Measurements from ENCODE around the gene RNF111.

The RNF111 gene

DNA sequence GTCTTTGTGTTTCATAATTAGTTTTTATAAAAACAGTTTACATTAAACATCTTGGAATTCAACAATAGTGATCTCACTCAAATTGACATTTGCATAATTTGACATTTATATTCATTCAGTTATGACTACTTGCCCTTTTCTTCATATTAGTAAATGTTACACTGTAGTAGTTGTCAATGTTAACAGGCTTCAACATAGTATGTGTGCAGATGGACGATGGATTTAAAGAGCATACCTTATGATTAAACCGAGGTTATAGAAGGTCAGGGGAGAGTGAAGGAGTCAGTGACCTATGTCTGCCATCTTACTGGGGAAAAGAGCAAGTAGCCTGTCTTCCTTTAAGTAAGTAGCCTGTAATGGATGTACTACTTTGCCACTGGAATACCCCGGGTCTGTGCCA, 109.0 kb downstream of the RNF111 start:
- no peaks in the 10 kb centered on the region for H3K9me3 ChIP-seq (ENCODE audit: control insufficient read depth in 1 of 2, low read length in 2 of 2)
- no peak overlapping the region for H3K9ac ChIP-seq (ENCODE audit: low read depth in 1 of 2, low read length in 2 of 2)
- no peak overlapping the region for H3K27ac ChIP-seq (ENCODE audit: low read depth, low read length)
- H3K36me3 ChIP-seq (ENCODE audit: control insufficient read depth in 1 of 2, insufficient read depth in 2 of 2, low read length in 2 of 2) = peaks cover 30 to 46% of the 10 kb centered on the region in 2 donors
- no peak overlapping the region for H3K4me3 ChIP-seq (ENCODE audit: low read depth in 1 of 2, low read length in 2 of 2)
- no peaks in the 10 kb centered on the region for H3K4me1 ChIP-seq (ENCODE audit: control insufficient read depth in 1 of 2, insufficient read depth in 2 of 2, low read length in 2 of 2)
- H3K27me3 ChIP-seq (ENCODE audit: control insufficient read depth in 1 of 2, insufficient read depth in 2 of 2, low read length in 2 of 2) = no peaks in the 10 kb centered on the region

DNA sequence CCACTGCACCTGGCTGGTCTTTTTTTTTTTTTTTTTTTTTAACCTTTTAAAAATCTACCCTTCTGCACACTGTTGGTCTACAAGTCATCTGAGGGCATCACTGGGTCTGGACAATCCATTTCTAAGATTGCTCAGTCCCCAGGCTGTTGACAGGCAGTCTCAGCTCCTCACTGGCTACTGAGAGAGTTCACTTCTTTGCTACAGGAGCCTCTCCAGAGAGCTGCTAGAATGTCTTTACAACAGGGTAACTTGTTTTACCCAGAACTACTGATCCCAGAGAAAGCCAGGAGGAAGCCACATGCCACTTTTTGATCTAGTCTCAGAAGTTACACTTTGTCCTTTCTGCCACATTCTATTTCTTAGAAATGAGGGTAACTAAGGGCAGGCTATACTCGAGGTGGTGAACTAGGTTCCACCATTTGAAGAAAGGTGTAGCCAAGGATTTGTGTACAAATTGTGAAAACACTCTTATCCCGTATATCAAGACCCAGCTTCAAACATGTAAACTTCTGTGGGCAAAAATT, 111.8 kb downstream of the RNF111 start:
- H3K27me3 ChIP-seq (ENCODE audit: control insufficient read depth in 1 of 2, insufficient read depth in 2 of 2, low read length in 2 of 2) = no peaks in the 10 kb centered on the region
- H3K4me3 ChIP-seq (ENCODE audit: low read depth in 1 of 2, low read length in 2 of 2) = no peak overlapping the region
- H3K9ac ChIP-seq (ENCODE audit: low read depth in 1 of 2, low read length in 2 of 2) = no peak overlapping the region
- peaks cover 0 to under 1% of the 10 kb centered on the region in 2 donors for H3K4me1 ChIP-seq (ENCODE audit: control insufficient read depth in 1 of 2, insufficient read depth in 2 of 2, low read length in 2 of 2)
- no peak overlapping the region for H3K27ac ChIP-seq (ENCODE audit: low read depth, low read length)
- peaks cover 21 to 26% of the 10 kb centered on the region in 2 donors for H3K36me3 ChIP-seq (ENCODE audit: control insufficient read depth in 1 of 2, insufficient read depth in 2 of 2, low read length in 2 of 2)
- no peaks in the 10 kb centered on the region for H3K9me3 ChIP-seq (ENCODE audit: control insufficient read depth in 1 of 2, low read length in 2 of 2)

DNA sequence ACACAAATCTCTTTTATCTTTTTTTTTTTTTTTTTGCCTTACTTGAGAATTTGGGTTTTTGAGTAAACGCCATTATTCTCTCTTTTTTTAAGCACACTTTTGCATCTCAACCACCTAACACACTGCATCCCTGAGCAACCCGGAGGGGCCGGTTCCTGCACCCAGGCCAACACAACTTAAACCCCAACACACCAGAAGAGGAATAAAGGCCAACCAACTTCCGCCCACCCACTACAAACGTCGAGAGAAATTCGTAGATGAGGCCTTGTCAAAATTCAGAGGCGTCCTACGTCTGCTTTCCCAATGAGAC, 117.1 kb downstream of the RNF111 start:
- Histone ChIP-seq H3K4me3 (ENCODE audit: low read depth in 1 of 2, low read length in 2 of 2) (peak overlapping the region; percentile 88 to 90), H3K9ac (ENCODE audit: low read depth in 1 of 2, low read length in 2 of 2) (peak overlapping the region; percentile 70 to 74), H3K4me1 (ENCODE audit: control insufficient read depth in 1 of 2, insufficient read depth in 2 of 2, low read length in 2 of 2) (peaks cover 0 to 9% of the 10 kb centered on the region in 2 donors), H3K27me3 (ENCODE audit: control insufficient read depth in 1 of 2, insufficient read depth in 2 of 2, low read length in 2 of 2) (no peaks in the 10 kb centered on the region), H3K9me3 (ENCODE audit: control insufficient read depth in 1 of 2, low read length in 2 of 2) (no peaks in the 10 kb centered on the region), H3K36me3 (ENCODE audit: control insufficient read depth in 1 of 2, insufficient read depth in 2 of 2, low read length in 2 of 2) (peaks cover 4 to 5% of the 10 kb centered on the region in 2 donors), H3K27ac (ENCODE audit: low read depth, low read length) (no peak overlapping the region)

DNA sequence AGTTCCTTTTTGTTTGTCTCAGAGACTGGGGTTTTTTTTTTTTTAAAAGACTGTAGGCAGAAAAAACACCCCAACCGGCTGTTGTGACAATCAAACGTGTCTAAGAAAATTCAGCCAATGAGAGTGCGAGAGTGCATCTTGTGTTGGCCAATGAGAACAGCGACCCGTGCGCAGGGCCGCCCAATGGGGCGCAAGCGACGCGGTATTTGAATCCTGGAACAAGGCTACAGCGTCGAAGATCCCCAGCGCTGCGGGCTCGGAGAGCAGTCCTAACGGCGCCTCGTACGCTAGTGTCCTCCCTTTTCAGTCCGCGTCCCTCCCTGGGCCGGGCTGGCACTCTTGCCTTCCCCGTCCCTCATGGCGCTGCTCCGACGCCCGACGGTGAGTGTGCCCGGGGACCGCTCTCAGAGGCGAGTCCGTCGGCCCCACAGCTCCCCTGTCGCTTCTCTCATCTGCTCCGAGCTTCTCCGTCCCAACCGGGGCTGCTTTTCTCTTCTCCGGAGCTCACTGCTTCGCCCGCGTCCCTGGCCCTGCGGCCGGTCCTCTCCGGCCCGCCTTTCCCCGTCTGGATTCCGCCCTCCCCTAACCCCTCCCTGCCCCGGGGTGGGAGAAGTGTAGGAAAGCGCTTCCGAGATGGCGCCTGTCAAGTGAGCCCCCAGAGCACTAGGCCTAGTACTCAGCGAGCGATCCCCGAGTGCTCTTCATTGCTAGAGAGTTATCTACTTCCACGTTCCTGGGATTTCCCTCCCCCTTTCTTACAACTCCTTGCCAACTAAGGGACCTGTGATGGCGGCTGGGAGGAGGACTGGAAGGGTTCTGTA, 117.7 kb downstream of the RNF111 start, which contains the start of gene CCNB2:
CCNB2 (plus strand) TSS at position 235 of the 821 bp plus-strand sequence; CDS start at position 358, 123 bp downstream.
- H3K9ac ChIP-seq (ENCODE audit: low read depth in 1 of 2, low read length in 2 of 2) = peak within 1 kb of the TSS; percentile 70 to 74

DNA sequence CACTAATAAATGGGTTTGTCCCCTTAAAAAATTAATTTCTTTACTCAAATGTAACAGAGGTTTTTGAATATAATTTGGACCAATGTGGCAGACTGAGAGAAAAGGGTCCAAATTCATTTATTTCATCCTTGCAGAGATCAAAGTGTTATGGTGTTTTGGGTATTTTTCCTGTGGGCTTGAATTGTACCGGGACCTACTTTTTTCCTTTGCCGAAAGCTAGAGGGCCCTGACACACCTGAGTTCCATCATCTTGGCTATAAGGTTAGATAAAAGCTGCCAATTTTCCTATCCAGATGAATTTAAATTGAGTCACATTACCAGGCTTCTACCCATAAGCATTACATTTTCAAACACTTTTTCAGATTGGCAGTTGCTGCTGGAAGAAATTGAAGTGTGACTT, 118.4 kb downstream of the RNF111 start:
- peak overlapping the region in 1 of 2 donors; percentile 70 for H3K9ac ChIP-seq (ENCODE audit: low read depth in 1 of 2, low read length in 2 of 2)
- H3K9me3 ChIP-seq (ENCODE audit: control insufficient read depth in 1 of 2, low read length in 2 of 2) = no peaks in the 10 kb centered on the region
- H3K4me3 ChIP-seq (ENCODE audit: low read depth in 1 of 2, low read length in 2 of 2) = peak overlapping the region; percentile 88 to 90
- no peak overlapping the region for H3K27ac ChIP-seq (ENCODE audit: low read depth, low read length)
- peaks cover 0 to 9% of the 10 kb centered on the region in 2 donors for H3K4me1 ChIP-seq (ENCODE audit: control insufficient read depth in 1 of 2, insufficient read depth in 2 of 2, low read length in 2 of 2)
- no peaks in the 10 kb centered on the region for H3K27me3 ChIP-seq (ENCODE audit: control insufficient read depth in 1 of 2, insufficient read depth in 2 of 2, low read length in 2 of 2)
- peaks cover 0 to 4% of the 10 kb centered on the region in 2 donors for H3K36me3 ChIP-seq (ENCODE audit: control insufficient read depth in 1 of 2, insufficient read depth in 2 of 2, low read length in 2 of 2)

More for the DNA sequence above, 117.7 kb downstream of the RNF111 start, which contains the start of gene CCNB2:
- Histone ChIP-seq H3K27ac (ENCODE audit: low read depth, low read length) (no peak within 1 kb of the TSS), H3K27me3 (ENCODE audit: control insufficient read depth in 1 of 2, insufficient read depth in 2 of 2, low read length in 2 of 2) (no peaks in the 10 kb centered on the region), H3K36me3 (ENCODE audit: control insufficient read depth in 1 of 2, insufficient read depth in 2 of 2, low read length in 2 of 2) (peaks cover 3 to 4% of the 10 kb centered on the region in 2 donors), H3K9me3 (ENCODE audit: control insufficient read depth in 1 of 2, low read length in 2 of 2) (no peaks in the 10 kb centered on the region), H3K4me1 (ENCODE audit: control insufficient read depth in 1 of 2, insufficient read depth in 2 of 2, low read length in 2 of 2) (peaks cover 0 to 9% of the 10 kb centered on the region in 2 donors), H3K4me3 (ENCODE audit: low read depth in 1 of 2, low read length in 2 of 2) (peak within 1 kb of the TSS; percentile 88 to 90)

DNA sequence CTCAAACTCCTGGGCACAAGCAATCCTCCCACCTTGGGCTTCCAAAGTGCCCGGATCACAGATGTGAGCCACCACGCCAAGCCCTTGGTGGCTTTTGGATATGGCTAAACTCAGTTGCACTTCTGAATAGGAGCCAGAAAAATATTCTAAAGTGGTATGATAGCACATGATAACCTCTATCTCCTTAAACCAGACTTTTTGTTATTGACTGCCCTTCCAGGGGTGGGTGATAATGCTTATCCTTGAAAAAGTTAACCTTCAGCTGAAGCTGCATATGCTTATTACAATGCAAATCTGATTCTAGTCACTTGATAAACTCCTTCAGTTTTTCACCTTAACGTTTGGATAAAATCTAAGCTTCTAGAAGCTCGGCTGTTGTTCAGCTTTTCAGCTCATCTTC, 123.8 kb downstream of the RNF111 start:
- Histone ChIP-seq H3K9me3 (ENCODE audit: control insufficient read depth in 1 of 2, low read length in 2 of 2) (no peaks in the 10 kb centered on the region), H3K36me3 (ENCODE audit: control insufficient read depth in 1 of 2, insufficient read depth in 2 of 2, low read length in 2 of 2) (peaks cover 0 to 16% of the 10 kb centered on the region in 2 donors), H3K4me1 (ENCODE audit: control insufficient read depth in 1 of 2, insufficient read depth in 2 of 2, low read length in 2 of 2) (no peaks in the 10 kb centered on the region), H3K9ac (ENCODE audit: low read depth in 1 of 2, low read length in 2 of 2) (no peak overlapping the region), H3K4me3 (ENCODE audit: low read depth in 1 of 2, low read length in 2 of 2) (no peak overlapping the region), H3K27me3 (ENCODE audit: control insufficient read depth in 1 of 2, insufficient read depth in 2 of 2, low read length in 2 of 2) (no peaks in the 10 kb centered on the region), H3K27ac (ENCODE audit: low read depth, low read length) (no peak overlapping the region)

DNA sequence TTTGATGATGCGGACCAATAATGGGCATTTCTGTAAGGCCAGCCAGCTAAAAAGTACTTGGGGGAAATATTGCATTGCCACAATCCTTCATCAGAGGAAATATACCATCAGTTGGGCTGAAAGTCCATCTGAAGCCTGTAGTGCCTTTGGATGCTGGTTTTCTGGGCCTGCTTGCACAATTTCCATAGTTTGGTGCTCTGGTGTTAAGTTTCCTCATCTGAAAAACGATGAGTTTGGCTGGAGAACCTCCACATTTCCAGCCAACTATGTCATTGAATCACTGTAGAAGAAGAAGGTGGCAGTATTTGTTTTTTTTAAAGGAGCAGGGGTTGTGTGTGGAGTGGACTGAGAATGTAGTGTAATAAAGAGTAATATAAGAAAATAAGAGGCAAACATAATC, 127.6 kb downstream of the RNF111 start:
- no peak overlapping the region for H3K27ac ChIP-seq (ENCODE audit: low read depth, low read length)
- H3K9me3 ChIP-seq (ENCODE audit: control insufficient read depth in 1 of 2, low read length in 2 of 2) = no peaks in the 10 kb centered on the region
- H3K27me3 ChIP-seq (ENCODE audit: control insufficient read depth in 1 of 2, insufficient read depth in 2 of 2, low read length in 2 of 2) = no peaks in the 10 kb centered on the region
- H3K9ac ChIP-seq (ENCODE audit: low read depth in 1 of 2, low read length in 2 of 2) = no peak overlapping the region
- H3K4me3 ChIP-seq (ENCODE audit: low read depth in 1 of 2, low read length in 2 of 2) = no peak overlapping the region
- no peaks in the 10 kb centered on the region for H3K4me1 ChIP-seq (ENCODE audit: control insufficient read depth in 1 of 2, insufficient read depth in 2 of 2, low read length in 2 of 2)
- H3K36me3 ChIP-seq (ENCODE audit: control insufficient read depth in 1 of 2, insufficient read depth in 2 of 2, low read length in 2 of 2) = peaks cover 0 to 24% of the 10 kb centered on the region in 2 donors

DNA sequence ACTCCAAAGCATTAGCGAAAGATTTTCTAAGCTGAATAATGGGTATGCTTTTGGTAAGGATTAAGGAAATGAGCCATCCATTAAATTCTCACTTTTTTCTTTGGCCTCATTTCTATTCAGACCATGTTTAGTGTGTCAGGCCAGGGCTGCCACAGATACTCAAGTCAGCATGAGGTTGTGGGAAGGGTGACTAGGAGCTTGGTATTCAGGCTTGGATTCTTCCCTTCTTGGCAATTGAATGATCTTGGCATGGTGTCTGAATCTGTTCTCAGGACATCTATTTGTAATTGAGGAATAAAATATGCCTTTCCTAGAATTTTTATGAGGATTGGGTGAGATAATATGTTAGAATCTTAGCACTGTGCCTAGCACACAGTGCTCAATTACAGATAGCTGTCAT, 128.7 kb downstream of the RNF111 start:
- H3K9me3 ChIP-seq (ENCODE audit: control insufficient read depth in 1 of 2, low read length in 2 of 2) = no peaks in the 10 kb centered on the region

DNA sequence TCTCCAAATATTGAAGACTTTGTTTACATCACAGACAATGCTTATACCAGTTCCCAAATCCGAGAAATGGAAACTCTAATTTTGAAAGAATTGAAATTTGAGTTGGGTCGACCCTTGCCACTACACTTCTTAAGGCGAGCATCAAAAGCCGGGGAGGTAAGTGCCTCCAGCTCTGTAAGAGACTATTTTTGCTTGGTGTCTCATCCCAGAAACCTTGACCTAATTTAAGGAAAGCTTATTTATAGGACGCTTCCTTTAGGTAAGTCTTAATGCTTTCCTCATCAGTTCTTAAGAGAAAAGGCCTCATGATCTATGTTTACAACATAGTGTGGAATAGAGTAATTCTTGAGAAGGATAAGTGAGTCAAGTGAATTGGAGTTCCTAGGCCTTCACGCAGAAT, 129.3 kb downstream of the RNF111 start:
- Histone ChIP-seq H3K27ac (ENCODE audit: low read depth, low read length) (no peak overlapping the region), H3K9me3 (ENCODE audit: control insufficient read depth in 1 of 2, low read length in 2 of 2) (no peaks in the 10 kb centered on the region), H3K4me3 (ENCODE audit: low read depth in 1 of 2, low read length in 2 of 2) (no peak overlapping the region), H3K4me1 (ENCODE audit: control insufficient read depth in 1 of 2, insufficient read depth in 2 of 2, low read length in 2 of 2) (no peaks in the 10 kb centered on the region), H3K36me3 (ENCODE audit: control insufficient read depth in 1 of 2, insufficient read depth in 2 of 2, low read length in 2 of 2) (peaks cover 0 to 24% of the 10 kb centered on the region in 2 donors), H3K9ac (ENCODE audit: low read depth in 1 of 2, low read length in 2 of 2) (no peak overlapping the region), H3K27me3 (ENCODE audit: control insufficient read depth in 1 of 2, insufficient read depth in 2 of 2, low read length in 2 of 2) (no peaks in the 10 kb centered on the region)

More for the DNA sequence above, 128.7 kb downstream of the RNF111 start:
- Histone ChIP-seq H3K4me3 (ENCODE audit: low read depth in 1 of 2, low read length in 2 of 2) (no peak overlapping the region), H3K4me1 (ENCODE audit: control insufficient read depth in 1 of 2, insufficient read depth in 2 of 2, low read length in 2 of 2) (no peaks in the 10 kb centered on the region), H3K9ac (ENCODE audit: low read depth in 1 of 2, low read length in 2 of 2) (no peak overlapping the region), H3K27ac (ENCODE audit: low read depth, low read length) (no peak overlapping the region), H3K27me3 (ENCODE audit: control insufficient read depth in 1 of 2, insufficient read depth in 2 of 2, low read length in 2 of 2) (no peaks in the 10 kb centered on the region), H3K36me3 (ENCODE audit: control insufficient read depth in 1 of 2, insufficient read depth in 2 of 2, low read length in 2 of 2) (peaks cover 0 to 24% of the 10 kb centered on the region in 2 donors)

DNA sequence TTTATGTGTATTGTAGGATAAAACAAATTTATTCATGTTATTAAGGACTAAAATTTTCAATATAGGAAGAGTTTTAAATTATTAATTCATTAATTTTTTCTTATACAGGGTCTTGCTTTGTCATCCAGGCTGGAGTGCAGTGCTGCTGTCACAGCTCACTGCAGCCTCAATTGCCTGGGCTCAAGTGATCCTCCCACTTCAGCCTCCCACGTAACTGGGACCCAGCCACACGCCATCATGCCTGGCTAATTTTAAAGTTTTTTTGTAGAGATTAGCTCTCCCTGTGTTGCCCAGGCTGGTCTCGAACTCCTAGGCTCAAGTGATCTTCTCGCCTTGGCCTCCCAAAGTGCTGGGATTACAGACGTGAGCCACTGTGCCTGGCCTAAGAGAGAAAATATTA, 132.2 kb downstream of the RNF111 start:
- Histone ChIP-seq H3K27ac (ENCODE audit: low read depth, low read length) (no peak overlapping the region), H3K36me3 (ENCODE audit: control insufficient read depth in 1 of 2, insufficient read depth in 2 of 2, low read length in 2 of 2) (peaks cover 2 to 17% of the 10 kb centered on the region in 2 donors), H3K4me3 (ENCODE audit: low read depth in 1 of 2, low read length in 2 of 2) (no peak overlapping the region), H3K9ac (ENCODE audit: low read depth in 1 of 2, low read length in 2 of 2) (no peak overlapping the region), H3K9me3 (ENCODE audit: control insufficient read depth in 1 of 2, low read length in 2 of 2) (no peaks in the 10 kb centered on the region), H3K27me3 (ENCODE audit: control insufficient read depth in 1 of 2, insufficient read depth in 2 of 2, low read length in 2 of 2) (no peaks in the 10 kb centered on the region), H3K4me1 (ENCODE audit: control insufficient read depth in 1 of 2, insufficient read depth in 2 of 2, low read length in 2 of 2) (peaks cover 2 to 5% of the 10 kb centered on the region in 2 donors)

All from duodenal mucosa (tissue), 2 donors.